Posterior cingulate gyrus (tissue), 11 donors: ENCODE measurements around the gene ROR1.
A peak's percentile ranks its signal among the peaks of the same experiment; 100 is the strongest.
"Not testable (repeated sequence)": the region's sequence is repeated elsewhere in the genome, so short reads cannot be mapped to it uniquely, and the experiment has no call there.

Experiments used
- DNase-seq, 10 donors: peaks; one replicate each; pipeline versions ENCODE4 v3.0.0 to v3.0.0-alpha.2; 2020 to 2021; ENCODE audit warnings: mixed read lengths in 3 of 10
- intact Hi-C: fragments of 100-400 bp; cut with DNase I; formaldehyde crosslinking; loops from one replicate; pipeline ENCODE4 v1.15.1; 2023

Gene ROR1

DNA sequence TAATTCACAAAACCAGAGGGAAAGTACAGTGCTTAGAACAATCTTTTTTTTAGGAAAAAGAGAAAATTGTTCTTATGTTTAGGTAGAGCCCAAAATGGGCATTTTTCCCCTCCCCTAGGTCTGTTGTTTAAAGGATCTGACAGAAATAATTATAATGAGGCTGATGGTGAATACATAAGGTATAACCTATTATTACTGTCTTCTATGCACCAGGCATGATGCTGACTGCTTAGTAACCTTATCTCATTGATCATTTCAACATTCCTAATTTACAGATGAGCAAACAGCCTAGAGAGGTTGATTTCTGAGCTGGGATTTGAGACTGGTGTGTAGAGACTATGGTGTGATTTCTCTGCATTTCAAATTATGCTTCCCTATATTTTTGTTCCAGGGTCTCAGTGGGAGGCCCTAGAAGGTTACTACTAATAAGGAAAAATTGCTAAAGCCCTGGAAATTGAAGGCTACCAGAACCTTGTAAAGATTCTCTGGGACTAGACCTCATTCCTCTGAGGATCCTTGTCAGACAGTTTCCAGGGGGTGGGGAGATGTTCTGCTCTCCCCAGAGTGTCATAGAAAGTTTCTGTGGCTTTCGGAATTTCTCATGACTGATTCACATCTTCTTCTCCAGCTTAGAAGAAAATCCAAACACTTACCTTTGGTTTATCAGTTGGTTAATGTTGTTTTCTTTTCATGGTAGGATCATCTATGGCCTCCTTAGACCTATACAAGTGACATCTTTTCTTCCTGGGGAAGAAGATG is 44.9 kb downstream of the ROR1 start:
- intact Hi-C loops: no loop called here
- DNase-seq: no peak

DNA sequence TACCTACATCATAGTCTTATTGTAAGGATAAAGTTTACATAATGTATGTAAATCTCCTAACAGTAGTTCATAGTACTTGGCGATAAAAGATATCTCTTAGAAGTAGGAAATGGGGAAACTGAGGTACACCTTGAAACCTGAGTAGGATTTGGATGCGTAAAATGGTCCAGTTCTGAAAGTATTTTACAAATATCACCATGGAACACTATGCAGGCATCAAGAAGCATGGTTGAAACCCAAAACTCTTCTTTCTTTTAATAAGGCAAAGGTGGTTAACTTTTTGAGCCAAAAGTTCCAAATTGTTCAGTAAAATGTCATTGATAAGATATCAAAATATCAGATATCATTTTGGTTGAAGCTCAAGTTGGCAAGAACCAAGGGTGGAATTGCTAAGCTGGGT is 46.0 kb downstream of the ROR1 start:
- DNase-seq: no peak
- intact Hi-C loops: no loop called here

DNA sequence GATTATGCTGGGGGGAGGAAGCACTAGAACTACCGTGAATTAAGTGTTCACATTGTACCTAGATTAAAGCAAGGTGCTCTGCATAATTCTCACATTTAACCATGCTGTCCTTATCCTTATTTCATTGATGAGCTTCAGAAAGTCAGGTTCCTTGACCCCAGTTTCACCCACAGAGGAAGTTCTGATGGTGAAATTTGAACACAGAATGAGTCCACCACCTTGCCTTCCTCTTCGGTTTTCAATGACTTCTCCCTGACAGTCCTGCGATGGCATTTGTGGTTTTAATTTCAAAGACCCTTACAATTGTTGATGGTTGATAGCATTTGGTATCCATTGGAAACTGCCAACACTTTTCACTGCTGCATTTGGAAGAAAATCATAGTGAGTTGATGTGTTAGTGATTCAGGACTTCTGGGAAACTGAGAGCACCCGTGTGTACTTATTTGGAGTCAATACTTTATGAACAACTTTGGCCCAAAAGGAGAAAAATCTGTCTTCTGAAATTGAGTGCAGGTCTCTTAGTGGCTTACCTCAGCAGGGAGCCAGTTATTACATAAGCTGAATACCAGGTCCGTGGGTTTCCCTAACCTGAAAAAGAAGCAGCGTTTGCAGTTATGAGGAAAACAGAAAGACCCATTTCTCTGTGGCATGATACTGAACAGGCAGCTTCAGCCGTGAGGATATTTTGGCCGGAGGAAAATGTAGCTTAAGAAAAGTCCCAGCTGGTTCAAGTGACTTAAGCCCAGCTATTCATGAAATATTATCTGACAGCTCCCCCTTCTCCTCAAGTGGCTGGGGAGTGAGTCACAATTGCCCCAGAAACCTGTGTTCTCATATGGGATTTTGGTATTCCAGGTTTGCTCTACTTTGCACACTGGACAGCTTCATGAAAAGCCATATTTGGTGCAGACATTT is 47.5 kb downstream of the ROR1 start:
- no peak for DNase-seq
- intact Hi-C loops: no loop called here

DNA sequence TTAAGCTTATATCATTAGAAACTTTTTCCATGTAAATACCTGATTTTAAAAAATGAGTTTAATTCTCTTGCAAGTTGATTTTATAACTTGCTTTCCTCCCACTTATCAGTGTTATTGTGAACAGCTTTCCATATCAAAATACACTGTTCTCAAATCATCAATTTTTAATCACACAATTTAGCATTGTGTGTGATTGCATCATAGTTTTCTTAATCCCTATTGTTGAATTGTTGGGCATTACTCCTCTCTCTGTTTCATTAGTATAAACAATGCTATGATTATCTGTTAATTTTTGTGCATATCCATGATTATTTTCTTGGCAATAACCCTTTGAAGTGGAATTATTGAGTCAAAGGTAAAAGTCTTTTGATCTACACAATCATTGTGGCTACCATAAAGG is 48.7 kb downstream of the ROR1 start:
- no peak for DNase-seq
- intact Hi-C loops: no loop called here

DNA sequence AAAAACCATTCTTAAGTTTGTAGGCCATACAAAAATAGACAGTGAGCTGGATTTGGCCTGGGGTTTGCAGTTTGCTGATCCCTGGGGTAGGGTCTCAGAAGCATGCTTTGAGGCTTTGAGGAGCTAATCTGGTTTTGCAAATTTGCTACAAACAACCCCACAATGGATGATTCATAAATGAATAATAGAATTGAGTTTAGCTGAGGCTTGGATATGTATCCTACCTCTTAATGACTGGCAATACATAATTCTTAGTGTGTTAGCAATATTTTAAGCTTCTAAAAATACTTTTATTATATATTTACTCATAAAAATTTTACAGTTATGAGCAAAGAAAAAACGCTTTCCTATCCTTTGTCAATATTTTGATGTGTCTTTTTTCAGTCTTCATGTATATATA is 50.6 kb downstream of the ROR1 start:
- intact Hi-C loops: no loop called here
- no peak for DNase-seq

DNA sequence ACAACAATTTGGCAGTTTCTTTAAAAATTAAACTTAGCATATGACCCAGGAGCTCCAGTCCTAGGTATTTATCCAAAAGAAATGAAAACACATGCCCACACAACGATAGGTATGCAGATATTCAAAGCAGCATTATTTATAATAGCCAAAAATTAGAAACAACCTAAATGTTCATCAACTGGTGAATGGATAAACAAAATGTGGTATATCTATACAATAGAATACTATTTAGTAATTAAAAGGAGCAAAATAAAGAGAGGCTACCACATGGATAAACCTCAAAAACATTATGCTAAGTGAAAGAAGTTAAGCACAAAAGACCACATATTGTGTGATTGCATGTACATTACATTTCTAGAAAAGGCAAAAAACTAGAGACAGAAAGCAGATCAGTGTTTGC is 51.3 kb downstream of the ROR1 start:
- no peak for DNase-seq
- intact Hi-C loops: no loop called here

DNA sequence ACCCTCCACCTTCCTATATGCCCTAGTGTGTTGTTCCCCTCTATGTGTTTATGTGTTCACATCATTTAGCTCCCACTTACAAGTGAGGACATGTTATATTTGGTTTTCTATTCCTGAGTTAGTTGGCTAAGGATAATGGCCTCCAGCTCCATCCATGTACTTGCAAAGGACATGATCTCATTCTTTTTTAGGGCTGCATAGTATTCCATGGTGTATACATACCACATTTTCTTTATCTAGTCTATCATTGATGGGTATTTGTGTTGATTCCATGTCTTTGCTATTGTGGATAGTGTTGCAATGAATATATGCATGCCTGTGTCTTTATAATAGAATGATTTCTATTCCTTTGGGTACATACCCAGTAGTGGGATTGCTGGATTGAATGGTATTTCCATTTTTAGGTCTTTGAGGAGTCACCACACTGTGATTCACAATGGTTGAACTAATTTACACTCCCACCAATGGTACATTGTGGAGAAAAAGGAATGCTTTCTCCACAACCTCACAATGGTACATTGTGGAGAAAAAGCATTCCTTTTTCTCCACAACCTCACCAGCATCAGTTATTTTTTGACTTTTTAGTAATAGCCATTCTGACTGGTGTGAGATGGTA is 52.5 kb downstream of the ROR1 start:
- DNase-seq, intact Hi-C loops: not testable (repeated sequence)

DNA sequence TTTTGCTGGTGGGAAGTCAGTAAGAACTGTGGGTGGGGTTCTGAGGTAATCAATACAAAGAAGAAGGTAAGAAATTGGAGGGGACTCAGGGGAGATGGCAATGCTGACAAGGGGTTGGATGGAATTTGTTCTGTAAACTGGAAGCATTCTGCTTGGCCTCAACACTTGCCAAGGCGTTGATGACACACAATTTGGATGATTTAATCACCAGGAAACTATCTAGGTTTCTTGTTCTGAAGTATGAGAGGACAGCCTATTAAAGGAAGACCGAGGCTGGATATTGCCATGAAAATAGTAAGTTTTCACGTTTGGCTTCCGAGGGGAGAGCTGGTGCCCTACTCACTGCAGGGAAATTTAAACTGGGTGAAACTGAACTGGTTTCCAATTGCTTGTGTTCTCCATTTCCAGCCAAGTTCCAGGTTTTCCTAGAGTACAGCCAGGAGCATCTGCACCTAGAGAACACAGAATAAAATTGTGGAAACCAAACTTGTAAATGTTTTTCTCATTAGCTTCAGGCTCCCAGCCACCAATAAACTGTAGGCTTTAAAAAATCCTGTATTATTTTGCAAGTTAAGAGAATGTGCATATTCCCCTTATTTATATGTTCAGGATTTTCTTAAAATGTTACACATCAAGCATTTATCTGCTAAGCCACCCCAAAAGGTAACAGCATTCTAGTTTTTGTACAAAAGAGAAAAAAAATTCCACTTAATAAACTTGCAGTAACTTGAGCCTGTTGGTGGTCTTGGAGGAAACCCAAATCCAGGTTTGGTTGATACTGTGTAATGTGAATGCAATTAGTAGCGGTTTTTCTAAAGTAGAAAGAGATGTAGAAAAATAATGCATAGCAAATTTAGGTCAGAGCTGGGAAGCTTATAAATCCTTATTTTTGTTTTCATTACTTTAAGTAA is 53.8 kb downstream of the ROR1 start:
- no peak for DNase-seq
- intact Hi-C loops: no loop called here

DNA sequence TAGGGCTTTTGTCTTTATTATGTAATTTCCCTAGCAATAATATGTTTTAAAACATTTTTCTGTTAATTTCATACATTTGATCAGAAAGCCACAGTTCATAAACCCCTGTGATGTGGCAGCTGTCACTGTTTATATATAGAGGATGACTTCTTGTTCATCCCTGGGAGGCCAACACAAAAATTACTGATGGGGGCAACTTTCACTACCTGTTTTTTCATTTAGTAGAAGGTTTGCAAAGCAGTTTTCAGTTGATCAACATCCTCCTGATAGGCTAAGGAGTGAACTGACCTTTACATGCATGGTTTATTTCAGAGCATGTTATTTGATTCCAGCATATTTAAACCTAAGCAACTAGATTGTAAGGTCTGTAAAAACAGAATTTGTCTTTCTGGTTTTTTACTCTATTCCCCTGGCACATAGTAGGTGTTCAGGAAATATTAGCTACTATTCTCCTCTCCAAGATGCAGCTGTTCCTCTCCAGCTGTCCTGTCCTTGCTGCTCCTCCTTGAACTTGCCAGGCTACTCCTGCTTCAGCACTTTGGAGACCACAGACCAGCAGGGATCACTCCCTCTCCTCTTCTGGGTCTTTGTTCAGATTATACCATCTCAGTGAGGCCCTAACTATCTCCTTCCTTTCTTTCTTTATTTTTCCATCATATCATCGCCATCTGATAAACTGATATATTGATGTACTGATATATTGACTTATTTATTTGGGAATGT is 54.7 kb downstream of the ROR1 start:
- DNase-seq: no peak
- intact Hi-C loops: no loop called here

DNA sequence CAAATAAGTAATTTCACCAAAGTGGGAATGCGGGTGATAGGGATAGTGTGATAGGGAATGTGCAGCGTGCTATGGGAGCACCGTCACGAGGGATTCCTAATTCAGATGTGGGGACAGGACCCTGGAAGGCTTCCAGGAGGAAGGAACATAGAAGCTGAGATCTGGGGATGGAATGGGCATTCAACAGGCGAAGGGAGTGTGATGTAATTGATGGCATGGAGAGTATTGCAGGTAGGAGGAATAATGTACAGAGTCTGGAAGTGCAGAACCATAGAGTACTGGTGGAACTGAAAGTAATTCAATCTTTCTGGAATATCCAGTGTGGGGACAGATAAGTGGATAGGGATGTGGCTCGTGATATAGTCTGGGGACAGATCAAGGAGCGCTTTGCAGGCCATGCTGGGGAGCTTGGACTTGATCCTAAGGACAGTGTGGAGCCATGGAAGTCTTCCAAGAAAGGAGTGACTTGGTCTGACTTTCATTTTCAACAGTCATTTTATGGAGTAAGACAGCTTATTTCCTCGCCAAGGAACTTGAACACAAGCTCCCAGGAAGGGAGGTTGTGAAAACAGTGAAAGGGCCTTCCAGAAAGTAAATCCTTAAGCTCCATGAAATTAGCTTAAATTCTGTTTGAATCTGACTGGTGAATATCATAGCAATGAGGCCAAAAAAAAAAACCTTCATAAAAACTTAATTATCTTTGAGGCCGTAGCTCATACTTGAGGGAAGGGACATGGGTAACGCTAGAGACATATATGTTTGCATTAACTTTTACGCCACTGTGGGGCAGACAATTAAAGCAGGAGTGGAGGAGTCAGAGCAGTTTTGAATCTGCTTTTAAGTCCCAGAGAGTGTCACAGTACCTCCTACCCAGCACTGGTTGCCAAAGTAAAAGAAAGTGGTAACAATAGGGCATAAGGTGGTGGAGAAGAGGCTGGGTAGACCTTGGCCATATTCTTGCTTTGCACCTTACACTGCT is 55.8 kb downstream of the ROR1 start:
- DNase-seq: no peak
- intact Hi-C loops: no loop called here

DNA sequence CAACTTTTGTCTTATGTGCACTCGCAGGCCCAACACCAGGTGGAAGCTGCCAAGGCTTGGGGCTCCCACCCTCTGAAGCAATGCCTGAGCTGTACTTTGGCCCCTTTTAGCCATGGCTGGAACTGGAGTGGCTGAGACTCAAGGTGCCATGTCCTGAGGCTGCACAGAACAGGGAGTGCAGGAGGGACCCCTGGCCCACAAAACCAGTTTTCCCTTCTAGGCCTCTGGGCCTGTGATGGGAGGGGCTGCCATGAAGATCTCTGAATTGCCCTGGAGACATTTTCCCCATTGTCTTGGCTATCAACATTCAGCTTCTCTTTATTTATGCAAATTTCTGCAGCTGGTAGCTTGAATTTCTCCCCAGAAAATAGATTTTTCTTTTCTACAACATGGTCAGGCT is 57.6 kb downstream of the ROR1 start:
- DNase-seq: no peak
- intact Hi-C loops: no loop called here

DNA sequence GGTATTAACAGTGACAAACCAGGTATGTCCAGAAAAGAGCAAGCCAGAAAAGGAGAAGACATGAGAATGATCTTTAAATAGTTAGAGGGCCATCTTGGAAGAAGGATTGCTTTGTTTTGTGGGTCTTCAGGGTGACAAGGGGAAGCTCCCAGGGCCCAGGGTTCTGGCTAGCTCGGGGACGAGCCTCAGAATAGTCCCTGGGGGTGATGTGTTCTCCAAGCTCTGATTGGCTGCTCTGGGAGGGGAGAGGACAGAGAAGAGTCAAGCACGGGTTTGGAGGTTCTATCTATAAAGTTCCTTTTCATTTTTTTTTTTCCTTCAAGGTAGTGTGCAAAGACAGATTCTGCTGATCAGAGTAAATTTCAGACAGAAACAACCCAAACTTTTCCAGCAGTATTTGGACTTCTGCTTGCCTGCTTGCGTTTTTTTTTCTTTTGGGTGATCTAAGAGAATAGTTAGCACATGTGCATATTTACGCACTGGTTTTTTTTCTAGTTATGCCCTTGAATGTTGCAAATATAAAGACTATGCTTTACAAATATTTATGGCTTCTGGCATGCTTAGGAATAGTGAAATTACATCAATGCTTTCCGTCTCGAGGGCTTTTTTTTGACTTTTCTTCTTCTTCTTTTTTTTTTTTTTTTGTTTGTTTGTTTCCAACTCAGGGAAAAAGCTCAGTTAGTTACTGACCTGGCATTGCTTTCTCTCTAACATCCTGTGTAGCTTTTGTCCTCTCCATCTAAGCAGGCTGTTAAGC is 59.7 kb downstream of the ROR1 start:
- intact Hi-C loops: no loop called here
- no peak for DNase-seq

DNA sequence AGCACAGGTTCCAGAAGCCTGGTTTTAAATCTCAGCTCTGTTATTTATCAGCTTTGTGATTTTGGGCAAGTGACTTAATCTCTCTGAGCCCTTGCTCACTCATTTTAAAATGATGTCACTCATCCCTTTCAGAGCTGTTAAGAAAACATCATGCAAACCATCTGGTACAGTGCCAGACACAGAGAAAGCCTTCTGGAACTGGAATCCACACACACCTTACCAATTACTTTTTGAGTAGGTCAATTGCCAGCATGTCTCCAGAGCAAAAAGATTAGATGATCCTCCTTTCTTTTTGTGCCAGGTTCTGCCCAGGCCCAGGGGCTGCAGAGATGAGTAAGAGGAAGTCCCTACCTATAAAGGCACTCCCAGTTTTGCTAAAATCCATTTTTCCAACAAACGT is 61.3 kb downstream of the ROR1 start:
- no peak for DNase-seq
- intact Hi-C loops: no loop called here

DNA sequence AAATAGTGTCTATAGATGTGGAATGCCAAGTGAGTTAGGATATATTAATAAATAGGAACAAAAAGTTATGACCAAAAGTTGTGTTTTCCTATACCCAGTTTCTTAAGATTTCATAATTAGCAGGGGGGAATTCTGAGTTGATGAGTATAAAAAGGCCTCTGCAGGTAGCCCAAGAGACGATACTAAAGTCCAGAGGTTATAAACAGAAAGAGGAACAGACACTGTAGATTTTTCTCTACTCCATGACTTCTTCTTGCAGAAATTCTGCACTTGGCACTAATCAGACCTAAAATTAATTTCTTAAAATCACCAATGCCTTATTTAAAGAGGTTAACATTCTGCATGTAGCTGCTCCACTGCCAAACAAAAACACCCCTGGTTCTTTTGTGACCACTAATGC is 62.6 kb downstream of the ROR1 start:
- intact Hi-C loops: no loop called here
- DNase-seq: no peak

DNA sequence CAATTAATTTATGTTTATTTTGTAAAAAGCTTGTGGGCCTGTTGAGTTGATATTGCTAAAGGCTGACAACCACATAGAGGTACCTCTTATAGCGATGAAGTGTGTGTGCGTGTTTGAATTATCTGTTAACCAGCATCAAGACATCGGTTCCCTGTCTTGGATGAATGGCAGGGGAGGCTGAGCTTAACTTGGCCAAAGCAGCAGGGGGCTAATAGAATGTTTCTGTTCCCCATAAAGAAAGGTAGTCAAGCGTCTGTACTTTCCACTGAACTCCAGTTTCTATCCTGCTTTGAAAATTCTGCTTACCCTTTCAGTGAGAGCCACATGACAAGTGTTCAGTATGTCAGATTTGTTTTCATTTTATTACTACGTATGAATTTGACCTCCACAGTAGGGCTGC is 63.0 kb downstream of the ROR1 start:
- DNase-seq: no peak
- intact Hi-C loops: no loop called here

DNA sequence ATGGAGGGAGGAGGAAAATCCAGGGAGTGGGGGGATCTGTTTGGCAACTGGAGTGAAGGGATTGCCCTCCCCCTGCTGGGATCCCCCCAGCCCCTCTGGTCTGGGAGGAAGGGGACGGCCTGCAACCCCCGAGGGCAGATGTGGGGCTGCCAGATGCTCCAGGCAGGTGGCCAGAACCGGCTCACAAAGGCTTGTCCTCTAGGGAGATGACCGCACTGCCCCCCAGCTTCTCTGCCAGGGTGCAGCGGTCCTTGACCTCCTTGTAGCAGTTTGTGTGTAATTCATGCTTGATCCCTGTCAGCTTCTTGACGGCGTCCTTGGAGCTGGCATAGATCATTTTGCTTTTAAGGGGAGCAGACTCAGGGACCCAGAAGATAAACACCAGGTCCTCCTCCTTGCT is 69.2 kb downstream of the ROR1 start:
- intact Hi-C loops: no loop called here
- DNase-seq: peak in 3 of 10 donors; percentile 22 to 87 (median 74)

DNA sequence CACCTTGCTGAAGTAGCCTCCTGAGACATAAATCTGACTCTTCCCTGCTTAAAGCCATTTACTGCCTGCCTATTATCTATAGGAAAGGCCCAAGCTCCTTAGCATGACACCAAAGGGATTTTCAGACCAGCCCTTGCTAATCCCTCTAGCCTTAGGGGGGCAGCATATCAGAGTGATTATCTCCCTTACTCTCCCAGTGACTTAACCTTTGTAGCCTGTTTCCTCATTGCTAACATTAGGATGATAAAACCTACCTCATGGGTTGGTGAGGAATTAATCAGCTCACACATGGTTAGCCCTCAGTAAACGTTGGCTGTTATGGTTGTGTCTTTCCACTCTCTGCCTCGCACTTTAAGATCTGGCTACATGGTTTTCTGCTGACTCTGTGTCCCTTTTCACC is 70.1 kb downstream of the ROR1 start:
- intact Hi-C loops: no loop called here
- no peak for DNase-seq

DNA sequence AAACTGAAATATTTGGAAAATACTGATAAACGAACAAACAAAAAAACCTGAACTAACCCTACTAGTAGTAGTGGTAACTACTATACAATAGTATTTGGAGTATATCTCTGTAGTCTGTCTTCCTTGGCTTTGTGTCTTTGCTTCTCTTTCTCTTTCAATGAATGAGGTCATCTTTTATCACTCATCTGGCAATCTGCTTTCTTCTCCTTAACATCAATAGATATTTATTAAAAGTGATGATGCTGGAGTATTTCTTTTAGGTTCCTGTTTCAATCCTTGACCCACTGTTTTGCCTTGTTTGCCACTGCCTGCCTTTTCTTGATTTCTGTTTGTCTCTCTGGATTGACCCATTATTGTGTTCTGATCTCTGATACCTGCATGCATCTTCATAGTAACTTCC is 71.5 kb downstream of the ROR1 start:
- no peak for DNase-seq
- intact Hi-C loops: no loop called here
